Endothelial cell (in vitro differentiated cells): ENCODE measurements around the gene HBA1. TPM values are rescaled to one million over a fixed set of nuclear protein-coding genes. Genes with fewer than 3 reads are reported as not detected.
A peak's percentile ranks its signal among the peaks of the same experiment; 100 is the strongest.
"Not testable (repeated sequence)": the region's sequence is repeated elsewhere in the genome, so short reads cannot be mapped to it uniquely, and the experiment has no call there.

Experiments
- DNase-seq: peaks from one replicate; pipeline ENCODE4 v3.0.0; 2021; ENCODE audit warnings: low spot score
- H3K27ac Mint-ChIP-seq: one replicate; pipeline ENCODE4 v1.8.0; 2021; ENCODE audit warnings: mixed read lengths, inconsistent platforms; ENCODE audit not compliant: unreplicated experiment
- H3K27me3 Mint-ChIP-seq: one replicate; pipeline ENCODE4 v1.8.0; 2021; ENCODE audit warnings: mild to moderate bottlenecking, moderate library complexity, mixed read lengths, inconsistent platforms; ENCODE audit not compliant: unreplicated experiment
- H3K36me3 Mint-ChIP-seq: one replicate; pipeline ENCODE4 v1.8.0; 2021; ENCODE audit warnings: mild to moderate bottlenecking, low read depth, mixed read lengths, inconsistent platforms; ENCODE audit not compliant: unreplicated experiment
- H3K4me1 Mint-ChIP-seq: one replicate; pipeline ENCODE4 v1.8.0; 2021; ENCODE audit warnings: mild to moderate bottlenecking, mixed read lengths, inconsistent platforms; ENCODE audit not compliant: unreplicated experiment
- H3K4me3 Mint-ChIP-seq: one replicate; pipeline ENCODE4 v1.8.0; 2021; ENCODE audit warnings: mild to moderate bottlenecking, mixed read lengths, inconsistent platforms; ENCODE audit not compliant: unreplicated experiment
- H3K9me3 Mint-ChIP-seq: one replicate; pipeline ENCODE4 v1.8.0; 2021; ENCODE audit warnings: mixed read lengths, inconsistent platforms; ENCODE audit not compliant: unreplicated experiment
- CTCF ChIP-seq: fragments of 200-600 bp; sonication (generic); IDR thresholded peaks from one replicate; pipeline ENCODE4 v1.5.0; 2021; ENCODE audit warnings: antibody characterized with exemption; ENCODE audit not compliant: unreplicated experiment
- total RNA-seq: library from RNA; stranded (reverse); fragmentation: NEBNext Ultra II Directional; extraction: Animal tissue kit (Norgen Biotek cat#: 25700); gene quantifications from one replicate; pipeline ENCODE4 v1.2.1, GENCODE V29; 2021; ENCODE audit not compliant: unreplicated experiment

HBA1 gene
- total RNA-seq, 1 donor from 2014 or later: not detected

GRCh38 chr16:170788-171187 lies 5.7 kb upstream of the HBA1 start:
- no peak overlapping the region for H3K27ac Mint-ChIP-seq
- H3K9me3 Mint-ChIP-seq: no peaks in the 10 kb centered on the region
- peaks cover 31% of the 10 kb centered on the region for H3K27me3 Mint-ChIP-seq
- peaks cover 3% of the 10 kb centered on the region for H3K4me1 Mint-ChIP-seq
- no peak for TF ChIP-seq CTCF
- peak overlapping the region; percentile 31 for H3K4me3 Mint-ChIP-seq
- H3K36me3 Mint-ChIP-seq: peaks cover 3% of the 10 kb centered on the region
- DNase-seq: no peak

GRCh38 chr16:172374-172941 lies 4.0 kb upstream of the HBA1 start, which contains the start of gene HBA2:
Gene HBA2 (plus strand): TSS chr16:172876. CDS start chr16:172913, 37 bp downstream.
- H3K4me3 Mint-ChIP-seq: not testable (repeated sequence)

GRCh38 chr16:173211-173854 lies 3.1 kb upstream of the HBA1 start:
- not testable (repeated sequence) for H3K27ac Mint-ChIP-seq, H3K4me3 Mint-ChIP-seq, H3K36me3 Mint-ChIP-seq, DNase-seq, H3K4me1 Mint-ChIP-seq, H3K9me3 Mint-ChIP-seq
- H3K27me3 Mint-ChIP-seq: peaks cover 34% of the 10 kb centered on the region

More at GRCh38 chr16:172374-172941, 4.0 kb upstream of the HBA1 start, which contains the start of gene HBA2:
- H3K9me3 Mint-ChIP-seq, H3K27ac Mint-ChIP-seq, H3K36me3 Mint-ChIP-seq, DNase-seq, H3K4me1 Mint-ChIP-seq: not testable (repeated sequence)
- H3K27me3 Mint-ChIP-seq: peaks cover 28% of the 10 kb centered on the region

GRCh38 chr16:173928-174769 lies 2.3 kb upstream of the HBA1 start:
- H3K4me3 Mint-ChIP-seq, H3K4me1 Mint-ChIP-seq, H3K27ac Mint-ChIP-seq, H3K36me3 Mint-ChIP-seq, H3K9me3 Mint-ChIP-seq, DNase-seq: not testable (repeated sequence)
- peaks cover 30% of the 10 kb centered on the region for H3K27me3 Mint-ChIP-seq

DNA sequence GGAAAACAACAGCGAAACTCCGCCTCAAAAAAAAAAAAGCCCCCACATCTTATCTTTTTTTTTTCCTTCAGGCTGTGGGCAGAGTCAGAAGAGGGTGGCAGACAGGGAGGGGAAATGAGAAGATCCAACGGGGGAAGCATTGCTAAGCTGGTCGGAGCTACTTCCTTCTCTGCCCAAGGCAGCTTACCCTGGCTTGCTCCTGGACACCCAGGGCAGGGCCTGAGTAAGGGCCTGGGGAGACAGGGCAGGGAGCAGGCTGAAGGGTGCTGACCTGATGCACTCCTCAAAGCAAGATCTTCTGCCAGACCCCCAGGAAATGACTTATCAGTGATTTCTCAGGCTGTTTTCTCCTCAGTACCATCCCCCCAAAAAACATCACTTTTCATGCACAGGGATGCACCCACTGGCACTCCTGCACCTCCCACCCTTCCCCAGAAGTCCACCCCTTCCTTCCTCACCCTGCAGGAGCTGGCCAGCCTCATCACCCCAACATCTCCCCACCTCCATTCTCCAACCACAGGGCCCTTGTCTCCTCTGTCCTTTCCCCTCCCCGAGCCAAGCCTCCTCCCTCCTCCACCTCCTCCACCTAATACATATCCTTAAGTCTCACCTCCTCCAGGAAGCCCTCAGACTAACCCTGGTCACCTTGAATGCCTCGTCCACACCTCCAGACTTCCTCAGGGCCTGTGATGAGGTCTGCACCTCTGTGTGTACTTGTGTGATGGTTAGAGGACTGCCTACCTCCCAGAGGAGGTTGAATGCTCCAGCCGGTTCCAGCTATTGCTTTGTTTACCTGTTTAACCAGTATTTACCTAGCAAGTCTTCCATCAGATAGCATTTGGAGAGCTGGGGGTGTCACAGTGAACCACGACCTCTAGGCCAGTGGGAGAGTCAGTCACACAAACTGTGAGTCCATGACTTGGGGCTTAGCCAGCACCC lies 1.2 kb upstream of the HBA1 start:
- Mint-ChIP-seq H3K9me3 (no peaks in the 10 kb centered on the region), H3K4me3 (no peak overlapping the region), H3K27me3 (peaks cover 27% of the 10 kb centered on the region), H3K27ac (no peak overlapping the region), H3K36me3 (peaks cover 8% of the 10 kb centered on the region), H3K4me1 (peaks cover 3% of the 10 kb centered on the region)
- TF ChIP-seq CTCF: no peak
- no peak for DNase-seq

GRCh38 chr16:176006-176405 lies 474 bp upstream of the HBA1 start:
- not testable (repeated sequence) for H3K36me3 Mint-ChIP-seq, H3K27ac Mint-ChIP-seq, H3K4me3 Mint-ChIP-seq, H3K4me1 Mint-ChIP-seq, DNase-seq, H3K9me3 Mint-ChIP-seq
- peaks cover 22% of the 10 kb centered on the region for H3K27me3 Mint-ChIP-seq
